ENCODE results near the gene GPC6.

DNA sequence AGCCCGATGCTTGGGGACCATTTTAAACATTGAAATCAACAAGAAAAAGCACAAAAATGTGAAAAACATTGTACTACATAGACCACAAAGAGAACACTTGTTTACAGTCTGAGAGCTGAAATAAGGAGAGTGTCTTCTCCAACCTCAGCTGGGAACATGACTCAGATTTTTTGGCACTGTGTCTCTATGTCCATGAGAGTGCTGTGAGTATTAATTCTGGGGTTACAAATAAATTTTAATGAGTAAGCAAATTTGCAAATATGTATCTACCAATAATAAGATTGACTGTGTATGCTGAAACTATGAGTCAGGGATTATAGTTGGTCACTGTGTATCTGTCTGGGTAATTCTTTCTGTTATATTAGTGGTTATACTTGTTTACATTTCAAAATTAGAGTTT lies 1078.9 kb downstream of the GPC6 start:
- TF ChIP-seq, protein P1, sequence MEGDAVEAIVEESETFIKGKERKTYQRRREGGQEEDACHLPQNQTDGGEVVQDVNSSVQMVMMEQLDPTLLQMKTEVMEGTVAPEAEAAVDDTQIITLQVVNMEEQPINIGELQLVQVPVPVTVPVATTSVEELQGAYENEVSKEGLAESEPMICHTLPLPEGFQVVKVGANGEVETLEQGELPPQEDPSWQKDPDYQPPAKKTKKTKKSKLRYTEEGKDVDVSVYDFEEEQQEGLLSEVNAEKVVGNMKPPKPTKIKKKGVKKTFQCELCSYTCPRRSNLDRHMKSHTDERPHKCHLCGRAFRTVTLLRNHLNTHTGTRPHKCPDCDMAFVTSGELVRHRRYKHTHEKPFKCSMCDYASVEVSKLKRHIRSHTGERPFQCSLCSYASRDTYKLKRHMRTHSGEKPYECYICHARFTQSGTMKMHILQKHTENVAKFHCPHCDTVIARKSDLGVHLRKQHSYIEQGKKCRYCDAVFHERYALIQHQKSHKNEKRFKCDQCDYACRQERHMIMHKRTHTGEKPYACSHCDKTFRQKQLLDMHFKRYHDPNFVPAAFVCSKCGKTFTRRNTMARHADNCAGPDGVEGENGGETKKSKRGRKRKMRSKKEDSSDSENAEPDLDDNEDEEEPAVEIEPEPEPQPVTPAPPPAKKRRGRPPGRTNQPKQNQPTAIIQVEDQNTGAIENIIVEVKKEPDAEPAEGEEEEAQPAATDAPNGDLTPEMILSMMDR (IDR thresholded peaks at IDR 0.05; ENCODE audit: low read length): no peak
- no peak for TF ChIP-seq EZH2 (optimal IDR thresholded peaks at IDR 0.05; ENCODE audit: low read depth, low read length)
- no peak for TF ChIP-seq EZH2phosphoT487 (IDR thresholded peaks at IDR 0.05; ENCODE audit: low read length)
